IMR-90 (cell line): ENCODE measurements around the gene TBC1D22A. TPM values are rescaled to one million over a fixed set of nuclear protein-coding genes. Genes with fewer than 3 reads are reported as not detected.

ENCODE experiments used
- ATAC-seq: fragments of 200-7000 bp; cut with Tn5 transposase; 2 replicates; pipeline ENCODE4 v1.9.1; 2020; ENCODE audit warnings: low read depth, mild to moderate bottlenecking, moderate library complexity
- BruUV-seq: library from RNA; stranded (reverse); fragments of 400-500 nt; replicated peaks from 2 replicates; lab custom pipeline; 2021; lab: Mats Ljungman, UMichigan
- CTCF ChIA-PET: fragments of 300-600 bp; formaldehyde crosslinking; extraction: SDS; loops from one replicate; lab custom pipeline; 2021; ENCODE audit warnings: antibody characterized with exemption; lab: Yijun Ruan, JAX
- POLR2A ChIA-PET: fragments of 300-600 bp; sonication (Branson Sonifier 250); formaldehyde crosslinking; loops from one replicate; lab custom pipeline; 2022; ENCODE audit warnings: antibody characterized with exemption; ENCODE audit not compliant: unreplicated experiment; lab: Charles Lee
- DNase-seq: peaks from one replicate; pipeline ENCODE4 v3.0.0; 2013
- H2AFZ ChIP-seq: replicated peaks from 2 replicates; pipeline ENCODE3; 2013; ENCODE audit warnings: low read length, mild to moderate bottlenecking; ENCODE audit not compliant: poor library complexity
- H2AK5ac ChIP-seq: 2 replicates; pipeline ENCODE4 v1.6.1; 2013; ENCODE audit warnings: low read depth, low read length, inconsistent platforms
- H2AK9ac ChIP-seq: replicated peaks from 2 replicates; pipeline ENCODE3; 2013; ENCODE audit warnings: mild to moderate bottlenecking, low read depth, low read length, moderate library complexity; ENCODE audit not compliant: poor library complexity
- H2BK120ac ChIP-seq: 2 replicates; pipeline ENCODE4 v1.6.1; 2013; ENCODE audit warnings: low read depth, low read length, inconsistent platforms
- H2BK15ac ChIP-seq: 3 replicates; pipeline ENCODE4 v1.6.1; 2013; ENCODE audit warnings: low read depth, low read length, inconsistent platforms
- H2BK20ac ChIP-seq: 2 replicates; pipeline ENCODE4 v1.6.1; 2013; ENCODE audit warnings: low read depth, mild to moderate bottlenecking, inconsistent platforms, low read length, moderate library complexity
- H2BK5ac ChIP-seq: 2 replicates; pipeline ENCODE4 v1.6.1; 2013; ENCODE audit warnings: mild to moderate bottlenecking, low read depth, low read length, inconsistent platforms; ENCODE audit not compliant: poor library complexity, severe bottlenecking
- H3K14ac ChIP-seq: replicated peaks from 2 replicates; pipeline ENCODE4 v1.6.1; 2013; ENCODE audit warnings: low read depth, low read length, inconsistent platforms
- H3K18ac ChIP-seq: 2 replicates; pipeline ENCODE4 v1.6.1; 2013; ENCODE audit warnings: low read depth, low read length, control low read depth
- H3K23ac ChIP-seq: 2 replicates; pipeline ENCODE4 v1.6.1; 2013; ENCODE audit warnings: low read depth, low read length, inconsistent platforms
- H3K27ac ChIP-seq: 2 replicates; pipeline ENCODE4 v1.5.1; 2013; ENCODE audit warnings: mild to moderate bottlenecking, control low read depth, low read length; ENCODE audit not compliant: insufficient read depth
- H3K27me3 ChIP-seq: 2 replicates; pipeline ENCODE4 v1.6.1; 2013; ENCODE audit warnings: low read length; ENCODE audit not compliant: control insufficient read depth, insufficient read depth
- H3K36me3 ChIP-seq: 2 replicates; pipeline ENCODE4 v1.6.1; 2013; ENCODE audit warnings: low read length, mixed read lengths; ENCODE audit not compliant: control insufficient read depth, insufficient read depth
- H3K4ac ChIP-seq: 2 replicates; pipeline ENCODE4 v1.6.1; 2013; ENCODE audit warnings: low read depth, low read length, inconsistent platforms
- H3K4me1 ChIP-seq: 2 replicates; pipeline ENCODE4 v1.6.1; 2013; ENCODE audit warnings: low read length, mixed read lengths; ENCODE audit not compliant: control insufficient read depth, insufficient read depth
- H3K4me2 ChIP-seq: 2 replicates; pipeline ENCODE4 v1.6.1; 2013; ENCODE audit warnings: low read depth, mild to moderate bottlenecking, control low read depth, low read length, moderate library complexity
- H3K4me3 ChIP-seq: 2 replicates; pipeline ENCODE4 v1.5.1; 2013; ENCODE audit warnings: low read depth, mild to moderate bottlenecking, control low read depth, low read length, moderate library complexity; ENCODE audit not compliant: insufficient read depth
- H3K56ac ChIP-seq: 2 replicates; pipeline ENCODE4 v1.6.1; 2013; ENCODE audit warnings: low read length, inconsistent platforms; ENCODE audit not compliant: insufficient read depth; ENCODE audit errors: extremely low read depth
- H3K79me1 ChIP-seq, 2 experiments: 2 replicates each; pipeline ENCODE4 v1.6.1; 2013; ENCODE audit warnings: low read length in 2 of 2, inconsistent platforms in 1 of 2, low read depth in 1 of 2
- H3K9ac ChIP-seq: 2 replicates; pipeline ENCODE4 v1.6.1; 2013; ENCODE audit warnings: low read depth, low read length, control low read depth
- H3K9me1 ChIP-seq: 2 replicates; pipeline ENCODE4 v1.6.1; 2013; ENCODE audit warnings: low read length, inconsistent platforms; ENCODE audit not compliant: insufficient read depth
- H3K9me3 ChIP-seq: 2 replicates; pipeline ENCODE4 v1.6.1; 2013; ENCODE audit warnings: low read length; ENCODE audit not compliant: control insufficient read depth, insufficient read depth
- H4K20me1 ChIP-seq: 2 replicates; pipeline ENCODE4 v1.6.1; 2013; ENCODE audit warnings: low read length, inconsistent platforms; ENCODE audit not compliant: insufficient read depth
- H4K5ac ChIP-seq: 2 replicates; pipeline ENCODE4 v1.6.1; 2013; ENCODE audit warnings: mild to moderate bottlenecking, low read depth, low read length, control low read depth
- H4K8ac ChIP-seq, 2 experiments: 2 replicates each; pipeline ENCODE4 v1.6.1; 2013; ENCODE audit warnings: low read depth in 2 of 2, low read length in 2 of 2, control low read depth in 1 of 2, inconsistent platforms in 1 of 2
- H4K91ac ChIP-seq: 2 replicates; pipeline ENCODE4 v1.6.1; 2013; ENCODE audit warnings: low read depth, low read length, inconsistent platforms; ENCODE audit not compliant: insufficient read depth
- CEBPB ChIP-seq: IDR thresholded peaks from 2 replicates; pipeline ENCODE4 v1.6.1; 2012; ENCODE audit warnings: low read depth, low read length, improper control_type of control experiment
- CHD1 ChIP-seq: IDR thresholded peaks from 2 replicates; pipeline ENCODE4 v1.6.1; 2012; ENCODE audit warnings: low read depth, low read length, improper control_type of control experiment
- FOS ChIP-seq: fragments of 150-350 bp; IDR thresholded peaks from 2 replicates; pipeline ENCODE4 v1.6.1; 2016; ENCODE audit warnings: low read depth, low read length
- MAFK ChIP-seq: IDR thresholded peaks from 2 replicates; pipeline ENCODE4 v1.6.1; 2012; ENCODE audit warnings: low read depth, low read length, improper control_type of control experiment
- MAZ ChIP-seq: IDR thresholded peaks from 2 replicates; pipeline ENCODE4 v1.6.1; 2012; ENCODE audit warnings: low read depth, mild to moderate bottlenecking, low read length, improper control_type of control experiment, moderate library complexity, borderline replicate concordance
- RCOR1 ChIP-seq: IDR thresholded peaks from 2 replicates; pipeline ENCODE4 v1.6.1; 2012; ENCODE audit warnings: mild to moderate bottlenecking, low read length, improper control_type of control experiment; ENCODE audit not compliant: insufficient replicate concordance
- SMC3 ChIP-seq: fragments of 150-350 bp; IDR thresholded peaks from 2 replicates; pipeline ENCODE4 v1.6.1; 2016; ENCODE audit warnings: low read depth, mild to moderate bottlenecking, antibody characterized with exemption, low read length, moderate library complexity
- WGBS, 2 experiments: methylation state at CpG; one replicate each; pipeline versions ENCODE4 v1.1.5 to v1.1.7; 2013; ENCODE audit warnings: missing lambda C conversion rate in 2 of 2; ENCODE audit not compliant: insufficient read length in 1 of 2; ENCODE audit errors: extremely low coverage in 2 of 2; 5-methylcytosine and 5-hydroxymethylcytosine counted together
- dilution Hi-C: fragments of 300-500 bp; cut with HindIII; formaldehyde crosslinking; loops from one replicate; pipeline ENCODE4 v1.14.3; 2018; ENCODE audit warnings: low sequenced_read_pairs; ENCODE audit not compliant: unreplicated experiment
- in situ Hi-C: fragments of 300-500 bp; cut with MboI; formaldehyde crosslinking; loops from 3 replicates; pipeline ENCODE4 v1.14.3; 2019; ENCODE audit warnings: low sequenced_read_pairs, inconsistent platforms, mixed read lengths
- intact Hi-C: fragments of 100-400 bp; cut with micrococcal nuclease; formaldehyde crosslinking; loops from 2 replicates; pipeline ENCODE4 v1.10.0; 2022
- polyA plus RNA-seq, 3 experiments: library from polyadenylated mRNA; depleted of rRNA; stranded (reverse); fragments of >200 nt; gene quantifications; 2 replicates each; pipeline ENCODE4 v1.2.3, GENCODE V29; 2012; ENCODE audit warnings: low replicate concordance in 1 of 3
- total RNA-seq: library from RNA; depleted of rRNA; stranded (reverse); fragments of >200 nt; gene quantifications from 2 replicates; pipeline ENCODE4 v1.2.3, GENCODE V29; 2012
- TF ChIP-seq, protein P1 (sequence below): fragments of 150-350 bp; IDR thresholded peaks from 2 replicates; pipeline ENCODE4 v1.6.1; 2016; ENCODE audit warnings: low read depth, mild to moderate bottlenecking, low read length, moderate library complexity, borderline replicate concordance
- TF ChIP-seq, protein P2 (sequence below): fragments of 150-350 bp; IDR thresholded peaks from 2 replicates; pipeline ENCODE4 v1.6.1; 2017; ENCODE audit warnings: mild to moderate bottlenecking, antibody characterized with exemption, low read length, low read depth

Gene TBC1D22A
- total and polyA plus RNA-seq, 2 of the 4 experiments (the other 2 are of a cell fraction): 9.0 to 16.7 TPM

DNA sequence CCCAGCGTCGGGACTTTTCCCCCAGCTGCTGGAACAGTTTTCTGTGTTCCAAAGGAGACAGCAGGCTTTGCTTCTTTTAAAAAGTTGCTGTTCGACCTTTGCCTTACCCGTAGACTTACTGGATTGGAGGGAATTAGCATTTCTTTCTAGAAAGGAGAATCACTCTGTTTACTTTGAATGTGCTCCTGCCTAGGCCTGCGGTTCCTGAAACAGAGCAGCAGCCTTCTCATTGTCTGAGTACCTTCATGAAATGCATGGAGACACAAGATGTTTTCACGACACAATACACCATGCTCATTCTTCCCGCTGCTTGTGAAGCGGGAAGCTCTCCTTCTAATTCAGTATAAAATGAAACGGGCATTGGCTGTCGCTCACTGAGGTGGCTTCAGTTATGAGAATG is 196.2 kb downstream of the TBC1D22A start:
- 100% methylated on average over 3 of the region's 10 CpGs; no CpG with 5 or more reads in 1 of the 2 experiments for WGBS, 2 experiments
- no peaks in the 10 kb centered on the region for H3K4me1 ChIP-seq
- no peaks in the 10 kb centered on the region for H3K36me3 ChIP-seq
- H4K91ac ChIP-seq: no peak overlapping the region
- H3K4me2 ChIP-seq: no peak overlapping the region
- intact Hi-C loops (no loop called here), dilution Hi-C loops (no loop called here), in situ Hi-C loops (no loop called here)
- no peaks in the 10 kb centered on the region for H3K9me3 ChIP-seq
- H3K79me1 ChIP-seq: peaks cover 13 to 20% of the 10 kb centered on the region in 2 experiments; a peak in 3 of 4 replicates
- TF ChIP-seq, protein P1, sequence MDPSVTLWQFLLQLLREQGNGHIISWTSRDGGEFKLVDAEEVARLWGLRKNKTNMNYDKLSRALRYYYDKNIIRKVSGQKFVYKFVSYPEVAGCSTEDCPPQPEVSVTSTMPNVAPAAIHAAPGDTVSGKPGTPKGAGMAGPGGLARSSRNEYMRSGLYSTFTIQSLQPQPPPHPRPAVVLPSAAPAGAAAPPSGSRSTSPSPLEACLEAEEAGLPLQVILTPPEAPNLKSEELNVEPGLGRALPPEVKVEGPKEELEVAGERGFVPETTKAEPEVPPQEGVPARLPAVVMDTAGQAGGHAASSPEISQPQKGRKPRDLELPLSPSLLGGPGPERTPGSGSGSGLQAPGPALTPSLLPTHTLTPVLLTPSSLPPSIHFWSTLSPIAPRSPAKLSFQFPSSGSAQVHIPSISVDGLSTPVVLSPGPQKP: no peak
- TF ChIP-seq CEBPB (no peak), MAZ (no peak), CHD1 (no peak), FOS (no peak), MAFK (no peak), RCOR1 (no peak), SMC3 (no peak)
- TF ChIP-seq, protein P2, sequence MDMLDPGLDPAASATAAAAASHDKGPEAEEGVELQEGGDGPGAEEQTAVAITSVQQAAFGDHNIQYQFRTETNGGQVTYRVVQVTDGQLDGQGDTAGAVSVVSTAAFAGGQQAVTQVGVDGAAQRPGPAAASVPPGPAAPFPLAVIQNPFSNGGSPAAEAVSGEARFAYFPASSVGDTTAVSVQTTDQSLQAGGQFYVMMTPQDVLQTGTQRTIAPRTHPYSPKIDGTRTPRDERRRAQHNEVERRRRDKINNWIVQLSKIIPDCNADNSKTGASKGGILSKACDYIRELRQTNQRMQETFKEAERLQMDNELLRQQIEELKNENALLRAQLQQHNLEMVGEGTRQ: no peak
- ChIA-PET CTCF (no interaction called here), POLR2A (no interaction called here)
- no peak overlapping the region for H2AK9ac ChIP-seq
- no peak overlapping the region for H3K18ac ChIP-seq
- H3K27me3 ChIP-seq: no peaks in the 10 kb centered on the region
- H3K4ac ChIP-seq: no peak overlapping the region
- H2BK5ac ChIP-seq: no peak overlapping the region
- DNase-seq (no peak), ATAC-seq (no peak)
- no peak overlapping the region for H2BK20ac ChIP-seq
- no peak overlapping the region for H4K5ac ChIP-seq
- no peak overlapping the region for H2BK120ac ChIP-seq
- H3K56ac ChIP-seq: no peak overlapping the region
- peaks cover 3% of the 10 kb centered on the region; the same call in 1 of the 2 replicates for H3K9me1 ChIP-seq
- H3K23ac ChIP-seq: no peak overlapping the region
- no peak overlapping the region for H2AK5ac ChIP-seq
- no TSS peak for BruUV-seq
- peaks cover 7% of the 10 kb centered on the region; the same call in 1 of the 2 replicates for H4K20me1 ChIP-seq
- H3K4me3 ChIP-seq: no peak overlapping the region
- no peak overlapping the region for H2BK15ac ChIP-seq
- H3K14ac ChIP-seq: no peak overlapping the region
- no peak overlapping the region for H3K9ac ChIP-seq
- H4K8ac ChIP-seq: no peak overlapping the region
- no peak overlapping the region for H3K27ac ChIP-seq
- no peak overlapping the region for H2AFZ ChIP-seq
